ENCODE data around the gene DYNC1H1. TPM values are rescaled to one million over a fixed set of nuclear protein-coding genes. Genes with fewer than 3 reads are reported as not detected.

The DYNC1H1 gene
- total and polyA plus RNA-seq, 2 of the 13 experiments (the other 11 are each of a cell fraction or from before 2014, with no cell fraction given): 74.4 to 239 TPM

DNA sequence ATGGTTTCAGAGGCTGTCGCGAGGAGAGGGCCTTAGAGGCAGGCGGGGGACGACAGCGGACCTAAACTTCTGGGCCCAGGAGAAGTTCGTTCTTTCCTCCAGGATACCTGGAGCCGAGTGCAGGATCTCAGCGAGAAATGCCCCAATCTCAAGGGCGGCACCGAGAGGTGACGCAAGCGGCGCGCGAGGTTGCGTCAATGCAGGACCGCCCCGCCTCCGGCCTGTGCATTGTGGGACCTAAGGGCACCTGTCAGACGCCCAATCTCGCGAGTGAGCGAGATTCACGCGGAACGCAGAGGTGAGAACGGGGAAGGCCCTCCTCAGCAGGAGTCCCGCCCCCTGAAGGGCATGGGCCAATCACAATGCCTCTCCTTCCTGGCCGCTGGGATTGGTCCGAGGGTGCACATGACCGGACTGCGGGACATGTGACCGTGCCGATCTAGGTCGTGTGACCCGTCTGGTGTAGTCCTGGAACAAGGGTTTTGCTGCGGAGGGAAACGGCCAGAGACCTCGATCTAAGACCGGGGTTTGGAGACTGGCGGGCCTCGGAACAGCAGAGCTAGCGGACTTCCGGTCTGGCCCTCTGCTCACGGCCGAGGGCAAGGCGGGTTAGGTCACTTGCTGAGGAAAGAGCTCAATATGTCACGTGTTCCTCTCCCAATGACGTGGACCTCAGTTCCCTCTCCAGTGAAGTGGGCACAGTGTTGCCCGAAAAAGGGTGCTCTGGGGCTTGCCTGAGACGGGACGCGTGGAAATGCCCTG is 16.3 kb upstream of the DYNC1H1 start (continued):
- TF ChIP-seq, protein P1, sequence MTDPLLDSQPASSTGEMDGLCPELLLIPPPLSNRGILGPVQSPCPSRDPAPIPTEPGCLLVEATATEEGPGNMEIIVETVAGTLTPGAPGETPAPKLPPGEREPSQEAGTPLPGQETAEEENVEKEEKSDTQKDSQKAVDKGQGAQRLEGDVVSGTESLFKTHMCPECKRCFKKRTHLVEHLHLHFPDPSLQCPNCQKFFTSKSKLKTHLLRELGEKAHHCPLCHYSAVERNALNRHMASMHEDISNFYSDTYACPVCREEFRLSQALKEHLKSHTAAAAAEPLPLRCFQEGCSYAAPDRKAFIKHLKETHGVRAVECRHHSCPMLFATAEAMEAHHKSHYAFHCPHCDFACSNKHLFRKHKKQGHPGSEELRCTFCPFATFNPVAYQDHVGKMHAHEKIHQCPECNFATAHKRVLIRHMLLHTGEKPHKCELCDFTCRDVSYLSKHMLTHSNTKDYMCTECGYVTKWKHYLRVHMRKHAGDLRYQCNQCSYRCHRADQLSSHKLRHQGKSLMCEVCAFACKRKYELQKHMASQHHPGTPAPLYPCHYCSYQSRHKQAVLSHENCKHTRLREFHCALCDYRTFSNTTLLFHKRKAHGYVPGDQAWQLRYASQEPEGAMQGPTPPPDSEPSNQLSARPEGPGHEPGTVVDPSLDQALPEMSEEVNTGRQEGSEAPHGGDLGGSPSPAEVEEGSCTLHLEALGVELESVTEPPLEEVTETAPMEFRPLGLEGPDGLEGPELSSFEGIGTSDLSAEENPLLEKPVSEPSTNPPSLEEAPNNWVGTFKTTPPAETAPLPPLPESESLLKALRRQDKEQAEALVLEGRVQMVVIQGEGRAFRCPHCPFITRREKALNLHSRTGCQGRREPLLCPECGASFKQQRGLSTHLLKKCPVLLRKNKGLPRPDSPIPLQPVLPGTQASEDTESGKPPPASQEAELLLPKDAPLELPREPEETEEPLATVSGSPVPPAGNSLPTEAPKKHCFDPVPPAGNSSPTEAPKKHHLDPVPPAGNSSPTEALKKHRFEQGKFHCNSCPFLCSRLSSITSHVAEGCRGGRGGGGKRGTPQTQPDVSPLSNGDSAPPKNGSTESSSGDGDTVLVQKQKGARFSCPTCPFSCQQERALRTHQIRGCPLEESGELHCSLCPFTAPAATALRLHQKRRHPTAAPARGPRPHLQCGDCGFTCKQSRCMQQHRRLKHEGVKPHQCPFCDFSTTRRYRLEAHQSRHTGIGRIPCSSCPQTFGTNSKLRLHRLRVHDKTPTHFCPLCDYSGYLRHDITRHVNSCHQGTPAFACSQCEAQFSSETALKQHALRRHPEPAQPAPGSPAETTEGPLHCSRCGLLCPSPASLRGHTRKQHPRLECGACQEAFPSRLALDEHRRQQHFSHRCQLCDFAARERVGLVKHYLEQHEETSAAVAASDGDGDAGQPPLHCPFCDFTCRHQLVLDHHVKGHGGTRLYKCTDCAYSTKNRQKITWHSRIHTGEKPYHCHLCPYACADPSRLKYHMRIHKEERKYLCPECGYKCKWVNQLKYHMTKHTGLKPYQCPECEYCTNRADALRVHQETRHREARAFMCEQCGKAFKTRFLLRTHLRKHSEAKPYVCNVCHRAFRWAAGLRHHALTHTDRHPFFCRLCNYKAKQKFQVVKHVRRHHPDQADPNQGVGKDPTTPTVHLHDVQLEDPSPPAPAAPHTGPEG (CRISPR knock-in tag; IDR thresholded peaks at IDR 0.05): peak; percentile 71; the same call in 1 of the 2 replicates
- TF ChIP-seq, protein P2, sequence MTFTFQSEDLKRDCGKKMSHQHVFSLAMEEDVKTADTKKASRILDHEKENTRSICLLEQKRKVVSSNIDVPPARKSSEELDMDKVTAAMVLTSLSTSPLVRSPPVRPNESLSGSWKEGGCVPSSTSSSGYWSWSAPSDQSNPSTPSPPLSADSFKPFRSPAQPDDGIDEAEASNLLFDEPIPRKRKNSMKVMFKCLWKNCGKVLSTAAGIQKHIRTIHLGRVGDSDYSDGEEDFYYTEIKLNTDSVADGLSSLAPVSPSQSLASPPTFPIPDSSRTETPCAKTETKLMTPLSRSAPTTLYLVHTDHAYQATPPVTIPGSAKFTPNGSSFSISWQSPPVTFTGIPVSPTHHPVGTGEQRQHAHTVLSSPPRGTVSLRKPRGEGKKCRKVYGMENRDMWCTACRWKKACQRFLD (CRISPR knock-in tag; IDR thresholded peaks at IDR 0.05; ENCODE audit: borderline replicate concordance): peak; percentile 91; the same call in 1 of the 2 replicates
- no peak for TF ChIP-seq NFE2L2 (IDR thresholded peaks at IDR 0.05; ENCODE audit: low read length)
- TF ChIP-seq MAFG (CRISPR knock-in tag; IDR thresholded peaks at IDR 0.05): no peak
- no peak for TF ChIP-seq SMARCE1 (IDR thresholded peaks at IDR 0.05; ENCODE audit: borderline replicate concordance)
- TF ChIP-seq, protein P3, sequence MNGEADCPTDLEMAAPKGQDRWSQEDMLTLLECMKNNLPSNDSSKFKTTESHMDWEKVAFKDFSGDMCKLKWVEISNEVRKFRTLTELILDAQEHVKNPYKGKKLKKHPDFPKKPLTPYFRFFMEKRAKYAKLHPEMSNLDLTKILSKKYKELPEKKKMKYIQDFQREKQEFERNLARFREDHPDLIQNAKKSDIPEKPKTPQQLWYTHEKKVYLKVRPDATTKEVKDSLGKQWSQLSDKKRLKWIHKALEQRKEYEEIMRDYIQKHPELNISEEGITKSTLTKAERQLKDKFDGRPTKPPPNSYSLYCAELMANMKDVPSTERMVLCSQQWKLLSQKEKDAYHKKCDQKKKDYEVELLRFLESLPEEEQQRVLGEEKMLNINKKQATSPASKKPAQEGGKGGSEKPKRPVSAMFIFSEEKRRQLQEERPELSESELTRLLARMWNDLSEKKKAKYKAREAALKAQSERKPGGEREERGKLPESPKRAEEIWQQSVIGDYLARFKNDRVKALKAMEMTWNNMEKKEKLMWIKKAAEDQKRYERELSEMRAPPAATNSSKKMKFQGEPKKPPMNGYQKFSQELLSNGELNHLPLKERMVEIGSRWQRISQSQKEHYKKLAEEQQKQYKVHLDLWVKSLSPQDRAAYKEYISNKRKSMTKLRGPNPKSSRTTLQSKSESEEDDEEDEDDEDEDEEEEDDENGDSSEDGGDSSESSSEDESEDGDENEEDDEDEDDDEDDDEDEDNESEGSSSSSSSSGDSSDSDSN (CRISPR knock-in tag; IDR thresholded peaks at IDR 0.05): peak; percentile 72
- TF ChIP-seq CCDC6 (CRISPR knock-in tag; IDR thresholded peaks at IDR 0.05): peak; percentile 94
- TF ChIP-seq, protein P4, sequence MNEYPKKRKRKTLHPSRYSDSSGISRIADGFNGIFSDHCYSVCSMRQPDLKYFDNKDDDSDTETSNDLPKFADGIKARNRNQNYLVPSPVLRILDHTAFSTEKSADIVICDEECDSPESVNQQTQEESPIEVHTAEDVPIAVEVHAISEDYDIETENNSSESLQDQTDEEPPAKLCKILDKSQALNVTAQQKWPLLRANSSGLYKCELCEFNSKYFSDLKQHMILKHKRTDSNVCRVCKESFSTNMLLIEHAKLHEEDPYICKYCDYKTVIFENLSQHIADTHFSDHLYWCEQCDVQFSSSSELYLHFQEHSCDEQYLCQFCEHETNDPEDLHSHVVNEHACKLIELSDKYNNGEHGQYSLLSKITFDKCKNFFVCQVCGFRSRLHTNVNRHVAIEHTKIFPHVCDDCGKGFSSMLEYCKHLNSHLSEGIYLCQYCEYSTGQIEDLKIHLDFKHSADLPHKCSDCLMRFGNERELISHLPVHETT (CRISPR knock-in tag; conservative IDR thresholded peaks at IDR 0.05): no peak
- TF ChIP-seq ASH2L (IDR thresholded peaks at IDR 0.05; ENCODE audit: insufficient read length, low read depth, low read length): peak; percentile 32
- TF ChIP-seq BCL6 (CRISPR knock-in tag; IDR thresholded peaks at IDR 0.05): peak; percentile 41
- peak; percentile 77; the same call in 1 of the 2 replicates for TF ChIP-seq TARDBP (CRISPR knock-in tag; IDR thresholded peaks at IDR 0.05)
- 0 out of 2 replicates have a peak, but pooled peaks have one; percentile 54 for TF ChIP-seq ZFP36L2 (CRISPR knock-in tag; IDR thresholded peaks at IDR 0.05)
- peak; percentile 62; the same call in 1 of the 2 replicates for TF ChIP-seq ZNF333 (CRISPR knock-in tag; IDR thresholded peaks at IDR 0.05; ENCODE audit: borderline replicate concordance)
- TF ChIP-seq, protein P5, sequence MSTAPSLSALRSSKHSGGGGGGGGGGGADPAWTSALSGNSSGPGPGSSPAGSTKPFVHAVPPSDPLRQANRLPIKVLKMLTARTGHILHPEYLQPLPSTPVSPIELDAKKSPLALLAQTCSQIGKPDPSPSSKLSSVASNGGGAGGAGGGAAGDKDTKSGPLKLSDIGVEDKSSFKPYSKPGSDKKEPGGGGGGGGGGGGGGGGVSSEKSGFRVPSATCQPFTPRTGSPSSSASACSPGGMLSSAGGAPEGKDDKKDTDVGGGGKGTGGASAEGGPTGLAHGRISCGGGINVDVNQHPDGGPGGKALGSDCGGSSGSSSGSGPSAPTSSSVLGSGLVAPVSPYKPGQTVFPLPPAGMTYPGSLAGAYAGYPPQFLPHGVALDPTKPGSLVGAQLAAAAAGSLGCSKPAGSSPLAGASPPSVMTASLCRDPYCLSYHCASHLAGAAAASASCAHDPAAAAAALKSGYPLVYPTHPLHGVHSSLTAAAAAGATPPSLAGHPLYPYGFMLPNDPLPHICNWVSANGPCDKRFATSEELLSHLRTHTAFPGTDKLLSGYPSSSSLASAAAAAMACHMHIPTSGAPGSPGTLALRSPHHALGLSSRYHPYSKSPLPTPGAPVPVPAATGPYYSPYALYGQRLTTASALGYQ (CRISPR knock-in tag; IDR thresholded peaks at IDR 0.05): peak; percentile 73; the same call in 1 of the 2 replicates
- TF ChIP-seq ADNP (CRISPR knock-in tag; IDR thresholded peaks at IDR 0.05): 0 out of 2 replicates have a peak, but pooled peaks have one; percentile 67
